CD14-positive monocyte (primary cell): Measurements from ENCODE around the gene NAA40. TPM values are rescaled to one million over a fixed set of nuclear protein-coding genes. Genes with fewer than 3 reads are reported as not detected.
A peak's percentile ranks its signal among the peaks of the same experiment; 100 is the strongest.

ENCODE experiments used
- DNase-seq, 3 donors: peaks; one replicate each; pipeline ENCODE4 v3.0.0-alpha.2; 2011 to 2022
- H2AFZ ChIP-seq: 2 replicates; pipeline ENCODE4 v1.6.0; 2012; ENCODE audit warnings: mild to moderate bottlenecking, low read depth, low read length, inconsistent platforms; ENCODE audit not compliant: insufficient read depth, poor library complexity, severe bottlenecking
- H3K27ac ChIP-seq, 2 donors: 1 replicate in 1 of 2; 2 replicates in 1 of 2; pipeline ENCODE4 v1.5.1; 2012 to 2013; ENCODE audit warnings: low read length in 2 of 2, control low read depth in 1 of 2, inconsistent platforms in 1 of 2, low read depth in 1 of 2, mild to moderate bottlenecking in 1 of 2
- H3K27me3 ChIP-seq, 2 donors: one replicate each; pipeline versions ENCODE4 v1.6.0 to v1.6.1; 2011 to 2013; ENCODE audit warnings: low read length in 2 of 2; ENCODE audit not compliant: control insufficient read depth in 2 of 2, insufficient read depth in 2 of 2
- H3K36me3 ChIP-seq, 2 donors: replicated peaks in 1 of 2; 1 replicate in 1 of 2; 2 replicates in 1 of 2; pipeline versions ENCODE4 v1.5.1 to v1.6.1; 2012 to 2013; ENCODE audit warnings: low read length in 2 of 2, control low read depth in 1 of 2, inconsistent platforms in 1 of 2, mild to moderate bottlenecking in 1 of 2; ENCODE audit not compliant: insufficient read depth in 2 of 2, control insufficient read depth in 1 of 2
- H3K4me1 ChIP-seq, 2 donors: 1 replicate in 1 of 2; 2 replicates in 1 of 2; pipeline versions ENCODE4 v1.5.1 to v1.6.1; 2012 to 2013; ENCODE audit warnings: low read length in 2 of 2, control low read depth in 1 of 2, inconsistent platforms in 1 of 2, mild to moderate bottlenecking in 1 of 2, moderate library complexity in 1 of 2; ENCODE audit not compliant: insufficient read depth in 2 of 2, control insufficient read depth in 1 of 2
- H3K4me2 ChIP-seq: replicated peaks from 2 replicates; pipeline ENCODE3; 2012; ENCODE audit warnings: low read length, moderate library complexity, mild to moderate bottlenecking; ENCODE audit not compliant: poor library complexity, severe bottlenecking; ENCODE audit errors: extremely low read depth
- H3K4me3 ChIP-seq, 3 experiments: fragments of 200-600 bp in 1 of 3; sonication (generic) in 1 of 3; replicated peaks in 1 of 3; 1 replicate in 2 of 3; 2 replicates in 1 of 3; pipeline ENCODE4 v1.5.1; 2011 to 2013; ENCODE audit warnings: low read length in 3 of 3, mild to moderate bottlenecking in 3 of 3, control low read depth in 2 of 3, low read depth in 2 of 3, inconsistent platforms in 1 of 3, moderate library complexity in 1 of 3
- H3K79me2 ChIP-seq: 2 replicates; pipeline ENCODE4 v1.6.0; 2012; ENCODE audit warnings: mild to moderate bottlenecking, control low read depth, inconsistent platforms, low read length, moderate library complexity; ENCODE audit not compliant: insufficient read depth
- H3K9ac ChIP-seq: 2 replicates; pipeline ENCODE4 v1.6.0; 2017; ENCODE audit warnings: low read length, mild to moderate bottlenecking; ENCODE audit not compliant: insufficient read depth, poor library complexity, severe bottlenecking
- H3K9me3 ChIP-seq, 2 donors: replicated peaks in 1 of 2; 1 replicate in 1 of 2; 2 replicates in 1 of 2; pipeline versions ENCODE4 v1.5.1 to v1.6.1; 2012 to 2013; ENCODE audit warnings: low read length in 2 of 2, control low read depth in 1 of 2; ENCODE audit not compliant: control insufficient read depth in 1 of 2, insufficient read depth in 1 of 2
- H4K20me1 ChIP-seq: 2 replicates; pipeline ENCODE4 v1.6.0; 2012; ENCODE audit warnings: mild to moderate bottlenecking, low read length, control low read depth, moderate library complexity; ENCODE audit not compliant: insufficient read depth
- H3K27ac Mint-ChIP-seq, 7 donors: one replicate each; pipeline ENCODE4 v1.8.0; 2020; ENCODE audit warnings: mild to moderate bottlenecking in 7 of 7, mixed read lengths in 7 of 7, moderate library complexity in 6 of 7, inconsistent platforms in 2 of 7
- H3K27me3 Mint-ChIP-seq, 3 donors: one replicate each; pipeline ENCODE4 v1.8.0; 2021 to 2022; ENCODE audit warnings: low read depth in 3 of 3, mild to moderate bottlenecking in 3 of 3, mixed read lengths in 3 of 3, moderate library complexity in 3 of 3, inconsistent platforms in 1 of 3
- H3K36me3 Mint-ChIP-seq, 2 donors: one replicate each; pipeline ENCODE4 v1.8.0; 2020; ENCODE audit warnings: mixed read lengths in 2 of 2, inconsistent platforms in 1 of 2, mild to moderate bottlenecking in 1 of 2
- H3K4me1 Mint-ChIP-seq: one replicate; pipeline ENCODE4 v1.8.0; 2020; ENCODE audit warnings: mild to moderate bottlenecking, mixed read lengths
- H3K4me3 Mint-ChIP-seq, 2 donors: one replicate each; pipeline ENCODE4 v1.8.0; 2020; ENCODE audit warnings: mild to moderate bottlenecking in 2 of 2, mixed read lengths in 2 of 2, moderate library complexity in 1 of 2
- H3K9me3 Mint-ChIP-seq, 7 donors: one replicate each; pipeline ENCODE4 v1.8.0; 2020 to 2022; ENCODE audit warnings: mixed read lengths in 7 of 7, mild to moderate bottlenecking in 6 of 7, moderate library complexity in 6 of 7, inconsistent platforms in 2 of 7
- WGBS: methylation state at CpG from one replicate; pipeline ENCODE4 v1.1.5; 2013; ENCODE audit warnings: missing lambda C conversion rate; ENCODE audit not compliant: insufficient coverage; 5-methylcytosine and 5-hydroxymethylcytosine counted together
- intact Hi-C, 2 donors: fragments of 100-400 bp; cut with micrococcal nuclease; formaldehyde crosslinking; loops; one replicate each; pipeline versions ENCODE4 v1.15.0 to v1.15.1; 2023
- polyA plus RNA-seq, 3 donors: library from polyadenylated mRNA; depleted of rRNA in 1 of 3; unstranded in 2 of 3; stranded (reverse) in 1 of 3; fragments of 300-500 nt in 2 of 3; fragments of >200 nt in 1 of 3; fragmentation: Illumina TruSeq in 2 of 3; gene quantifications; 1 replicate in 2 of 3; 2 replicates in 1 of 3; pipeline ENCODE4 v1.2.3, GENCODE V29; 2012 to 2021
- TF ChIP-seq, protein P1 (sequence below): fragments of 200-600 bp; IDR thresholded peaks from one replicate; pipeline ENCODE4 v1.8.0; 2022; ENCODE audit warnings: antibody characterized with exemption, mild to moderate bottlenecking

NAA40 gene
- polyA plus RNA-seq, 3 donors: 1.5 to 14.5 (median 1.6) TPM

DNA sequence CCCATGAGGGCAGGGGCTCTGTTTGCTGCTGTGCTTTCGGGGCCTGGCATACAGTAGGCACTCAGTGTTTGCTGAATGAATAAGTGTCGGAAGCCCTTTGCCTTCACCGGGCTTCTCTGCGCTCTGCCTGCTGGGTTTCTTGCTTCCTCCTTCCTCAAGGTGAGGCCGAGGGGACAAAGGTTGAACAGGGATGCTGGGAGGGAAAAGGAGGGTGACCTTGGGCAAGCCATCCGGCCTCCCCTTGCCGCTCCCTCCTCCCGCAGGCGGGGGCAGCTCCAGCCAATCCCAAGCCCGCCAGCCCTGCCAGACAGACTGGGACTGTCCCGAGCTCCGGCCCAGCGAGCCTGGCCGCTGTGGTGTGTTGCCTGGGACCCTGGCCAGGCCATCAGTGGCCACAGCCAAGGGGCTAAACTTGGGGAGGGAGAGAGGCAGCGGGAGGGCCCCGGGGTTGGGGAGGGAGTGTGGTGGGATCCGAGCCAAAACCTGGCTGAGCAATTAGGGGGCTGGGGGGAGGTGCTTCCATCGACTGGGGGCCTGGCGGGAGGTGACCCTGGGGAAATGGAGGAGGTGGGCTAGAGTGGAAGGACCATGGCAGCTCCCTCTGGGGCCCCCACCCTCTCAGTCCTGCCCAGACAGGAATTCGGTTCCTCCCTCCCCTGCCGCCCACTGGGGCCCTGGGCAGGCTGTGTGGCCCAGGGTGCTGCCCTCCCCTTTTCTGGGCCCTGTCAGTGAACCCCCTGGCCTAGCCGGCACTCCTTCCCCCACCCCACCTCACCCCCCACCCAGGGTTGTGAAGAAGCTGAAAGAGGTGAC, 18.5 kb upstream of the NAA40 start:
- no peak overlapping the region for H3K9ac ChIP-seq
- intact Hi-C loops: no loop called here

GRCh38 chr11:63920939-63921417, 17.8 kb upstream of the NAA40 start:
- Histone ChIP-seq H3K9me3 (no peaks in the 10 kb centered on the region), H3K27me3 (peaks cover 15 to 49% of the 10 kb centered on the region in 2 donors), H4K20me1 (peaks cover 7% of the 10 kb centered on the region), H3K9ac (no peak overlapping the region), H3K4me2 (no peak overlapping the region), H2AFZ (no peak overlapping the region), H3K27ac (no peak overlapping the region), H3K79me2 (no peaks in the 10 kb centered on the region), H3K4me1 (peaks cover 27 to 36% of the 10 kb centered on the region in 2 donors), H3K36me3 (no peaks in the 10 kb centered on the region), H3K4me3 (no peak overlapping the region)
- Mint-ChIP-seq H3K27ac (no peak overlapping the region), H3K4me1 (peaks cover 16% of the 10 kb centered on the region), H3K36me3 (no peaks in the 10 kb centered on the region), H3K9me3 (peaks cover 0 to 9% (median 2%) of the 10 kb centered on the region in 7 donors), H3K4me3 (no peak overlapping the region), H3K27me3 (peaks cover 41 to 78% (median 46%) of the 10 kb centered on the region in 3 donors)
- WGBS: 50% methylated on average over 13 of the region's 14 CpGs
- intact Hi-C loops: no loop called here
- TF ChIP-seq, protein P1, sequence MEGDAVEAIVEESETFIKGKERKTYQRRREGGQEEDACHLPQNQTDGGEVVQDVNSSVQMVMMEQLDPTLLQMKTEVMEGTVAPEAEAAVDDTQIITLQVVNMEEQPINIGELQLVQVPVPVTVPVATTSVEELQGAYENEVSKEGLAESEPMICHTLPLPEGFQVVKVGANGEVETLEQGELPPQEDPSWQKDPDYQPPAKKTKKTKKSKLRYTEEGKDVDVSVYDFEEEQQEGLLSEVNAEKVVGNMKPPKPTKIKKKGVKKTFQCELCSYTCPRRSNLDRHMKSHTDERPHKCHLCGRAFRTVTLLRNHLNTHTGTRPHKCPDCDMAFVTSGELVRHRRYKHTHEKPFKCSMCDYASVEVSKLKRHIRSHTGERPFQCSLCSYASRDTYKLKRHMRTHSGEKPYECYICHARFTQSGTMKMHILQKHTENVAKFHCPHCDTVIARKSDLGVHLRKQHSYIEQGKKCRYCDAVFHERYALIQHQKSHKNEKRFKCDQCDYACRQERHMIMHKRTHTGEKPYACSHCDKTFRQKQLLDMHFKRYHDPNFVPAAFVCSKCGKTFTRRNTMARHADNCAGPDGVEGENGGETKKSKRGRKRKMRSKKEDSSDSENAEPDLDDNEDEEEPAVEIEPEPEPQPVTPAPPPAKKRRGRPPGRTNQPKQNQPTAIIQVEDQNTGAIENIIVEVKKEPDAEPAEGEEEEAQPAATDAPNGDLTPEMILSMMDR: peak; percentile 36
- DNase-seq: no peak

More for the DNA sequence above, 18.5 kb upstream of the NAA40 start:
- H3K27ac ChIP-seq: no peak overlapping the region
- Mint-ChIP-seq H3K9me3 (peaks cover 0 to 9% (median 2%) of the 10 kb centered on the region in 7 donors), H3K36me3 (no peaks in the 10 kb centered on the region), H3K27me3 (peaks cover 43 to 80% (median 50%) of the 10 kb centered on the region in 3 donors), H3K27ac (peak overlapping the region in 1 of 7 donors; percentile 12), H3K4me3 (no peak overlapping the region), H3K4me1 (peaks cover 16% of the 10 kb centered on the region)
- 87% methylated on average over 17 of the region's 22 CpGs for WGBS
- no peak for DNase-seq
- H3K79me2 ChIP-seq: no peaks in the 10 kb centered on the region
- no peak overlapping the region for H2AFZ ChIP-seq
- H4K20me1 ChIP-seq: peaks cover 11% of the 10 kb centered on the region
- no peaks in the 10 kb centered on the region for H3K9me3 ChIP-seq
- H3K4me1 ChIP-seq: peaks cover 30 to 39% of the 10 kb centered on the region in 2 donors
- peaks cover 18 to 54% of the 10 kb centered on the region in 2 donors for H3K27me3 ChIP-seq
- H3K4me3 ChIP-seq: no peak overlapping the region
- TF ChIP-seq, protein P1: no peak
- no peaks in the 10 kb centered on the region for H3K36me3 ChIP-seq
- H3K4me2 ChIP-seq: no peak overlapping the region
